ENCODE results near the gene TMEM63A.

DNA sequence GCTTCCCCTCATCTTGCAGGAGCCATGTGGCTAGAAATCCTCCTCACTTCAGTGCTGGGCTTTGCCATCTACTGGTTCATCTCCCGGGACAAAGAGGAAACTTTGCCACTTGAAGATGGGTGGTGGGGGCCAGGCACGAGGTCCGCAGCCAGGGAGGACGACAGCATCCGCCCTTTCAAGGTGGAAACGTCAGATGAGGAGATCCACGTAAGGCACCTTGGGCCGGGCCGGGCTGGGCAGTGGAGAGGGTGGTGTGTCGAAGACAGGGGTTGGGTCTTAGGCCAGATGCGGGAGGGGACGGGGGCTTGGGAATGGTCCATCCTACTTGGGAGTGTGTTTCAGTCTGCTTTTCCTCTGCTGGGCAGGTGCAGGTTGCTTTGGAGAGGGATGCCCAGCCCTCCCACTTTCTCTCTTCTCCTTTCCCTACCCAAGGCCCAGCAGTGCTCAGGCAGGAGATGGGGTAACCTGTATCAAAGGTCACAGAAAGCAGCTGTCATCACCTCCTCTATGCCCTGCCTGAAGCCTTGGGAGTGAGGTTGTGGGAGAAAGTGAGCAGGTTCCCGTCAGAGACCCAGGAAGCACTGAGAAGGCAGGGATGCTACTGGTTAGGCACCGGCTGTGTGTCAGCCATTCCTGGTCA is 53.4 kb downstream of the TMEM63A start:
- TF ChIP-seq, protein P1, sequence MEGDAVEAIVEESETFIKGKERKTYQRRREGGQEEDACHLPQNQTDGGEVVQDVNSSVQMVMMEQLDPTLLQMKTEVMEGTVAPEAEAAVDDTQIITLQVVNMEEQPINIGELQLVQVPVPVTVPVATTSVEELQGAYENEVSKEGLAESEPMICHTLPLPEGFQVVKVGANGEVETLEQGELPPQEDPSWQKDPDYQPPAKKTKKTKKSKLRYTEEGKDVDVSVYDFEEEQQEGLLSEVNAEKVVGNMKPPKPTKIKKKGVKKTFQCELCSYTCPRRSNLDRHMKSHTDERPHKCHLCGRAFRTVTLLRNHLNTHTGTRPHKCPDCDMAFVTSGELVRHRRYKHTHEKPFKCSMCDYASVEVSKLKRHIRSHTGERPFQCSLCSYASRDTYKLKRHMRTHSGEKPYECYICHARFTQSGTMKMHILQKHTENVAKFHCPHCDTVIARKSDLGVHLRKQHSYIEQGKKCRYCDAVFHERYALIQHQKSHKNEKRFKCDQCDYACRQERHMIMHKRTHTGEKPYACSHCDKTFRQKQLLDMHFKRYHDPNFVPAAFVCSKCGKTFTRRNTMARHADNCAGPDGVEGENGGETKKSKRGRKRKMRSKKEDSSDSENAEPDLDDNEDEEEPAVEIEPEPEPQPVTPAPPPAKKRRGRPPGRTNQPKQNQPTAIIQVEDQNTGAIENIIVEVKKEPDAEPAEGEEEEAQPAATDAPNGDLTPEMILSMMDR (conservative IDR thresholded peaks at IDR 0.05; ENCODE audit: low read depth, low read length): no peak
- TF ChIP-seq EZH2 (IDR thresholded peaks at IDR 0.05; ENCODE audit: low read length, unreplicated experiment): no peak
- no peak for TF ChIP-seq EZH2phosphoT487 (IDR thresholded peaks at IDR 0.05; ENCODE audit: borderline replicate concordance, low read length)
